GM12875 (cell line): ENCODE results near the gene VASH1.

Experiments
- H3K4me3 ChIP-seq: one replicate; pipeline ENCODE4 v1.5.1; 2011; ENCODE audit warnings: low read depth, low read length, control low read depth
- CTCF ChIP-seq: IDR thresholded peaks from 2 replicates; pipeline ENCODE4 v1.5.1; 2011; ENCODE audit warnings: low read depth, mild to moderate bottlenecking, control low read depth, inconsistent platforms, low read length, moderate library complexity, borderline replicate concordance; ENCODE audit not compliant: insufficient read depth

The VASH1 gene

GRCh38 chr14:76742966-76743365 is 18.3 kb upstream of the VASH1 start:
- no peak for TF ChIP-seq CTCF
- H3K4me3 ChIP-seq, result no peak overlapping the region

GRCh38 chr14:76752744-76753143 is 8.5 kb upstream of the VASH1 start:
- H3K4me3 ChIP-seq, result no peak overlapping the region
- TF ChIP-seq CTCF, result no peak

GRCh38 chr14:76753541-76754198 is 7.6 kb upstream of the VASH1 start:
- TF ChIP-seq CTCF, result no peak
- no peak overlapping the region for H3K4me3 ChIP-seq

GRCh38 chr14:76754586-76754985 is 6.7 kb upstream of the VASH1 start:
- TF ChIP-seq CTCF, result no peak
- H3K4me3 ChIP-seq, result no peak overlapping the region

GRCh38 chr14:76755610-76756370 is 5.5 kb upstream of the VASH1 start:
- H3K4me3 ChIP-seq, result no peak overlapping the region
- no peak for TF ChIP-seq CTCF

GRCh38 chr14:76756371-76756750 is 4.9 kb upstream of the VASH1 start:
- no peak overlapping the region for H3K4me3 ChIP-seq
- no peak for TF ChIP-seq CTCF

GRCh38 chr14:76759589-76759988 is 1.7 kb upstream of the VASH1 start:
- no peak for TF ChIP-seq CTCF
- no peak overlapping the region for H3K4me3 ChIP-seq
